ENCODE results near the gene DPF3. TPM values are rescaled to one million over a fixed set of nuclear protein-coding genes. Genes with fewer than 3 reads are reported as not detected.

The DPF3 gene
- total RNA-seq, 5 donors from 2014 or later (not counting 1 experiment from before 2014, with no cell fraction given), result 0.33 to 0.86 (median 0.54) TPM

GRCh38 chr14:72903716-72904115 lies 9.8 kb upstream of the DPF3 start:
- WGBS (ENCODE audit: insufficient coverage), result no CpG with 5 or more reads among the region's 1 CpG
- Histone ChIP-seq H3K27me3 (replicated peaks in 1 of 2; ENCODE audit: control insufficient read depth in 2 of 2, extremely low read depth in 1 of 2, insufficient read depth in 2 of 2, low read length in 1 of 2) (peaks cover 0 to 14% of the 10 kb centered on the region in 2 experiments), H3K9me3 (no peaks in the 10 kb centered on the region), H3K4me1 (ENCODE audit: control insufficient read depth in 1 of 2, extremely low read depth in 1 of 2, insufficient read depth in 2 of 2, low read length in 2 of 2) (no peaks in the 10 kb centered on the region), H3K27ac (ENCODE audit: low read length) (no peak overlapping the region), H3K36me3 (ENCODE audit: control insufficient read depth in 2 of 2, extremely low read depth in 1 of 2, insufficient read depth in 1 of 2, low read length in 1 of 2) (no peaks in the 10 kb centered on the region), H3K4me3 (ENCODE audit: control insufficient read depth in 1 of 2, extremely low read depth in 1 of 2, low read length in 1 of 2) (no peak overlapping the region)
- Mint-ChIP-seq H3K9me3 (no peaks in the 10 kb centered on the region), H3K4me1 (peaks cover 0 to 6% (median 2%) of the 10 kb centered on the region in 3 donors), H3K27ac (no peak overlapping the region), H3K27me3 (peaks cover 11 to 14% of the 10 kb centered on the region in 2 donors), H3K4me3 (no peak overlapping the region), H3K36me3 (no peaks in the 10 kb centered on the region)
- ChIA-PET CTCF (interaction anchor here (0.6 to 4.7 kb wide), 11 partner anchors 10 to 1309 kb away, joined by 3 to 71 read pairs (median 4); partner anchors contain the start of gene DPF3 (in 1 of the 2)), POLR2A (no interaction called here)
- no peak for ATAC-seq (replicated peaks in 1 of 4)
- DNase-seq, result no peak

GRCh38 chr14:72902801-72903530 lies 9.1 kb upstream of the DPF3 start:
- ATAC-seq (replicated peaks in 1 of 4) (no peak), DNase-seq (no peak)
- Mint-ChIP-seq H3K4me3 (no peak overlapping the region), H3K9me3 (no peaks in the 10 kb centered on the region), H3K27ac (no peak overlapping the region), H3K36me3 (no peaks in the 10 kb centered on the region), H3K4me1 (peaks cover 0 to 6% (median 2%) of the 10 kb centered on the region in 3 donors), H3K27me3 (peaks cover 14 to 18% of the 10 kb centered on the region in 2 donors)
- Histone ChIP-seq H3K4me3 (ENCODE audit: control insufficient read depth in 1 of 2, extremely low read depth in 1 of 2, low read length in 1 of 2) (no peak overlapping the region), H3K9me3 (no peaks in the 10 kb centered on the region), H3K27ac (ENCODE audit: low read length) (no peak overlapping the region), H3K4me1 (ENCODE audit: control insufficient read depth in 1 of 2, extremely low read depth in 1 of 2, insufficient read depth in 2 of 2, low read length in 2 of 2) (no peaks in the 10 kb centered on the region), H3K27me3 (replicated peaks in 1 of 2; ENCODE audit: control insufficient read depth in 2 of 2, extremely low read depth in 1 of 2, insufficient read depth in 2 of 2, low read length in 1 of 2) (peaks cover 0 to 18% of the 10 kb centered on the region in 2 experiments), H3K36me3 (ENCODE audit: control insufficient read depth in 2 of 2, extremely low read depth in 1 of 2, insufficient read depth in 1 of 2, low read length in 1 of 2) (no peaks in the 10 kb centered on the region)
- POLR2A ChIA-PET, result no interaction called here
- CTCF ChIA-PET, result interaction anchor here (0.6 to 4.7 kb wide), 10 partner anchors 9 to 731 kb away, joined by 3 to 71 read pairs (median 4); partner anchors contain the start of gene DPF3 (in 1 of the 2)
- 87% methylated on average over 2 of the region's 5 CpGs for WGBS (ENCODE audit: insufficient coverage)

DNA sequence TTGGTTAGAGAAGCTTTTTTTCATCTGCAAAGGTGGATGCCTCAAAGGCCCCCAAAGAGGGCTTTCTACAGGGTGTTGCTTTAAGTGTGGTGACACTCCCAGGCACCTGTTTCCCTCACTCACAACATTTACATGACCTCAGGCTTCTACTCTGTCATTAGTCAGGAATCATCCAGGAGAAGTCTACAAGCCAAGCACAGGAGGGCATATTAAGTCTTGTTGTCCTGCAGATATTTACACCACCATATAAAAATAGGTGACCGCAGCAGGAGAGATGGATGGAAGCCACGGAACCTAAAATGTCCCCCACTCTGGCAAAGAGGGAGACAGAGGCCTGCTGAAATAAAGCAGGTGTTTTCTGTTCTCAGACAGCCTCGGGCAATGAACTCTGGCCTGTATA lies 7.5 kb upstream of the DPF3 start:
- H3K36me3 ChIP-seq (ENCODE audit: control insufficient read depth in 2 of 2, extremely low read depth in 1 of 2, insufficient read depth in 1 of 2, low read length in 1 of 2), result no peaks in the 10 kb centered on the region
- peaks cover 0 to 25% of the 10 kb centered on the region in 2 experiments for H3K27me3 ChIP-seq (replicated peaks in 1 of 2; ENCODE audit: control insufficient read depth in 2 of 2, extremely low read depth in 1 of 2, insufficient read depth in 2 of 2, low read length in 1 of 2)
- H3K27ac ChIP-seq (ENCODE audit: low read length), result no peak overlapping the region
- H3K4me3 Mint-ChIP-seq, result no peak overlapping the region
- ChIA-PET CTCF (no interaction called here), POLR2A (no interaction called here)
- no peaks in the 10 kb centered on the region for H3K36me3 Mint-ChIP-seq
- no CpG with 5 or more reads among the region's 3 CpGs for WGBS (ENCODE audit: insufficient coverage)
- H3K4me1 Mint-ChIP-seq, result peaks cover 0 to 4% (median 2%) of the 10 kb centered on the region in 3 donors
- H3K4me1 ChIP-seq (ENCODE audit: control insufficient read depth in 1 of 2, extremely low read depth in 1 of 2, insufficient read depth in 2 of 2, low read length in 2 of 2), result no peaks in the 10 kb centered on the region
- peaks cover 20% of the 10 kb centered on the region in 2 donors for H3K27me3 Mint-ChIP-seq
- no peak for ATAC-seq (replicated peaks in 1 of 4)
- no peaks in the 10 kb centered on the region for H3K9me3 ChIP-seq
- H3K27ac Mint-ChIP-seq, result no peak overlapping the region
- no peaks in the 10 kb centered on the region for H3K9me3 Mint-ChIP-seq
- no peak overlapping the region for H3K4me3 ChIP-seq (ENCODE audit: control insufficient read depth in 1 of 2, extremely low read depth in 1 of 2, low read length in 1 of 2)
- no peak for DNase-seq

GRCh38 chr14:72898448-72898847 lies 4.5 kb upstream of the DPF3 start:
- peaks cover 18 to 35% of the 10 kb centered on the region in 2 donors for H3K27me3 Mint-ChIP-seq
- no peaks in the 10 kb centered on the region for H3K36me3 ChIP-seq (ENCODE audit: control insufficient read depth in 2 of 2, extremely low read depth in 1 of 2, insufficient read depth in 1 of 2, low read length in 1 of 2)
- ChIA-PET POLR2A (interaction anchor here in 1 of 2 donors (0.7 kb wide), 1 partner anchor 368 kb away, joined by 6 read pairs; no protein-coding TSS in a partner anchor), CTCF (interaction anchor here in 1 of 2 donors (1.9 kb wide), 1 partner anchor 381 kb away, joined by 7 read pairs; no protein-coding TSS in a partner anchor)
- H3K9me3 ChIP-seq, result no peaks in the 10 kb centered on the region
- DNase-seq (no peak), ATAC-seq (replicated peaks in 1 of 4) (no peak)
- peaks cover 0 to 28% of the 10 kb centered on the region in 2 experiments for H3K27me3 ChIP-seq (replicated peaks in 1 of 2; ENCODE audit: control insufficient read depth in 2 of 2, extremely low read depth in 1 of 2, insufficient read depth in 2 of 2, low read length in 1 of 2)
- no CpG with 5 or more reads among the region's 3 CpGs for WGBS (ENCODE audit: insufficient coverage)
- no peaks in the 10 kb centered on the region for H3K9me3 Mint-ChIP-seq
- H3K27ac ChIP-seq (ENCODE audit: low read length), result no peak overlapping the region
- H3K4me1 Mint-ChIP-seq, result peaks cover 12 to 17% (median 13%) of the 10 kb centered on the region in 3 donors
- H3K4me3 ChIP-seq (ENCODE audit: control insufficient read depth in 1 of 2, extremely low read depth in 1 of 2, low read length in 1 of 2), result no peak overlapping the region
- no peak overlapping the region for H3K27ac Mint-ChIP-seq
- peaks cover 4 to 12% of the 10 kb centered on the region in 2 experiments for H3K4me1 ChIP-seq (ENCODE audit: control insufficient read depth in 1 of 2, extremely low read depth in 1 of 2, insufficient read depth in 2 of 2, low read length in 2 of 2)
- H3K4me3 Mint-ChIP-seq, result no peak overlapping the region
- no peaks in the 10 kb centered on the region for H3K36me3 Mint-ChIP-seq

- H3K36me3 Mint-ChIP-seq, result no peaks in the 10 kb centered on the region
- ATAC-seq (replicated peaks in 1 of 4) (peak in 1 of 4 experiments; percentile 20), DNase-seq (peak in 11 of 35 experiments; percentile 1 to 29 (median 4))
- ChIA-PET CTCF (interaction anchor here in 1 of 2 donors (0.6 to 2.3 kb wide), 8 partner anchors 7 to 620 kb away, joined by 3 to 18 read pairs (median 4); no protein-coding TSS in a partner anchor), POLR2A (interaction anchor here in 1 of 2 donors (0.8 kb wide), 1 partner anchor 31 kb away, joined by 3 read pairs; the partner anchor contains the start of gene DCAF4)
- Histone ChIP-seq H3K9me3 (no peaks in the 10 kb centered on the region), H3K27me3 (replicated peaks in 1 of 2; ENCODE audit: control insufficient read depth in 2 of 2, extremely low read depth in 1 of 2, insufficient read depth in 2 of 2, low read length in 1 of 2) (peaks cover 9 to 52% of the 10 kb centered on the region in 2 experiments), H3K36me3 (ENCODE audit: control insufficient read depth in 2 of 2, extremely low read depth in 1 of 2, insufficient read depth in 1 of 2, low read length in 1 of 2) (no peaks in the 10 kb centered on the region), H3K4me1 (ENCODE audit: control insufficient read depth in 1 of 2, extremely low read depth in 1 of 2, insufficient read depth in 2 of 2, low read length in 2 of 2) (peaks cover 7 to 30% of the 10 kb centered on the region in 2 experiments), H3K4me3 (ENCODE audit: control insufficient read depth in 1 of 2, extremely low read depth in 1 of 2, low read length in 1 of 2) (peak overlapping the region; percentile 74 to 96), H3K27ac (ENCODE audit: low read length) (no peak overlapping the region)
- peak overlapping the region; percentile 86 to 98 (median 90) for H3K4me3 Mint-ChIP-seq
- peaks cover 23 to 29% (median 26%) of the 10 kb centered on the region in 3 donors for H3K4me1 Mint-ChIP-seq
- 19% methylated on average over 11 of the region's 25 CpGs for WGBS (ENCODE audit: insufficient coverage)
- H3K9me3 Mint-ChIP-seq, result no peaks in the 10 kb centered on the region
- peaks cover 22 to 49% of the 10 kb centered on the region in 2 donors for H3K27me3 Mint-ChIP-seq
- no peak overlapping the region for H3K27ac Mint-ChIP-seq
Measured at GRCh38 chr14:72894623-72895378, 900 bp upstream of the DPF3 start.

DNA sequence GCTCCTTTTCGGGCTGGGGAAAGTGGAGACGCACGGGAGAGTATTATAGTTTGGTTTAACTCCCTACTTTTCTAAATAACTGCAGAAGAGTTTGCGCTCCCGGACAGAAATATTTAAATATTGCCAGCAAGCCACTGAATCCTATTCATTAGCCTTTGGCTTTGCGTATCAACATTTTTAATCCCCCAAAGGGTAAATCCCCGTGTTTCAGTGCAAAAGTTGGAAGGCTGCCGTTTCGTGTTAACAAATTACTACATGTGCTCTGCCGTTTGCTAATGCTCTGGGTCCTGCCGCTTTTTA lies 372 bp upstream of the DPF3 start:
- WGBS (ENCODE audit: insufficient coverage), result 0% methylated on average over 5 of the region's 11 CpGs
- peak in 2 of 35 experiments; percentile 1 to 3 for DNase-seq
- Mint-ChIP-seq H3K36me3 (no peaks in the 10 kb centered on the region), H3K4me1 (peaks cover 23 to 29% (median 26%) of the 10 kb centered on the region in 3 donors), H3K27ac (no peak overlapping the region), H3K4me3 (peak overlapping the region; percentile 86 to 98 (median 90)), H3K9me3 (no peaks in the 10 kb centered on the region), H3K27me3 (peaks cover 20 to 46% of the 10 kb centered on the region in 2 donors)
- Histone ChIP-seq H3K36me3 (ENCODE audit: control insufficient read depth in 2 of 2, extremely low read depth in 1 of 2, insufficient read depth in 1 of 2, low read length in 1 of 2) (no peaks in the 10 kb centered on the region), H3K9me3 (no peaks in the 10 kb centered on the region), H3K4me1 (ENCODE audit: control insufficient read depth in 1 of 2, extremely low read depth in 1 of 2, insufficient read depth in 2 of 2, low read length in 2 of 2) (peaks cover 7 to 30% of the 10 kb centered on the region in 2 experiments), H3K4me3 (ENCODE audit: control insufficient read depth in 1 of 2, extremely low read depth in 1 of 2, low read length in 1 of 2) (peak overlapping the region; percentile 74 to 96), H3K27ac (ENCODE audit: low read length) (no peak overlapping the region), H3K27me3 (replicated peaks in 1 of 2; ENCODE audit: control insufficient read depth in 2 of 2, extremely low read depth in 1 of 2, insufficient read depth in 2 of 2, low read length in 1 of 2) (peaks cover 9 to 52% of the 10 kb centered on the region in 2 experiments)
- ChIA-PET CTCF (interaction anchor here in 1 of 2 donors (0.6 to 2.3 kb wide), 9 partner anchors 8 to 621 kb away, joined by 3 to 18 read pairs (median 4); no protein-coding TSS in a partner anchor), POLR2A (interaction anchor here (0.6 to 0.8 kb wide), 2 partner anchors 32 to 63 kb away, joined by 3 read pairs; partner anchors contain the start of gene DCAF4 (in 1 of the 2))
- no peak for ATAC-seq (replicated peaks in 1 of 4)

Measured in T-cell (primary cell).